Glutamatergic neuron (in vitro differentiated cells): ENCODE measurements around the gene CD4. TPM values are rescaled to one million over a fixed set of nuclear protein-coding genes. Genes with fewer than 3 reads are reported as not detected.
"Not testable (repeated sequence)": the region's sequence is repeated elsewhere in the genome, so short reads cannot be mapped to it uniquely, and the experiment has no call there.

Experiments used
- DNase-seq: peaks from one replicate; pipeline ENCODE4 v3.0.0; 2022
- H3K27ac Mint-ChIP-seq: one replicate; pipeline ENCODE4 v1.8.0; 2020; ENCODE audit warnings: mild to moderate bottlenecking, mixed read lengths, inconsistent platforms; ENCODE audit not compliant: unreplicated experiment
- H3K27me3 Mint-ChIP-seq: one replicate; pipeline ENCODE4 v1.8.0; 2020; ENCODE audit warnings: mild to moderate bottlenecking, moderate library complexity, mixed read lengths, inconsistent platforms; ENCODE audit not compliant: unreplicated experiment
- H3K36me3 Mint-ChIP-seq: one replicate; pipeline ENCODE4 v1.8.0; 2020; ENCODE audit warnings: mild to moderate bottlenecking, mixed read lengths, inconsistent platforms; ENCODE audit not compliant: unreplicated experiment
- H3K4me1 Mint-ChIP-seq: one replicate; pipeline ENCODE4 v1.8.0; 2020; ENCODE audit warnings: mild to moderate bottlenecking, low read depth, mixed read lengths, inconsistent platforms; ENCODE audit not compliant: unreplicated experiment
- H3K4me3 Mint-ChIP-seq: one replicate; pipeline ENCODE4 v1.8.0; 2020; ENCODE audit warnings: mild to moderate bottlenecking, mixed read lengths, inconsistent platforms; ENCODE audit not compliant: unreplicated experiment
- H3K9me3 Mint-ChIP-seq: one replicate; pipeline ENCODE4 v1.8.0; 2020; ENCODE audit warnings: mild to moderate bottlenecking, moderate library complexity, mixed read lengths, inconsistent platforms; ENCODE audit not compliant: unreplicated experiment
- CTCF ChIP-seq: fragments of 200-600 bp; sonication (generic); IDR thresholded peaks from one replicate; pipeline ENCODE4 v1.5.0; 2021; ENCODE audit not compliant: partially characterized antibody, unreplicated experiment
- total RNA-seq: library from RNA; stranded (reverse); fragmentation: NEBNext Ultra II Directional; extraction: Animal tissue kit (Norgen Biotek cat#: 25700); gene quantifications from one replicate; pipeline ENCODE4 v1.2.1, GENCODE V29; 2021; ENCODE audit not compliant: unreplicated experiment

CD4 gene
- total RNA-seq, 1 donor from 2014 or later = 0.17 TPM

GRCh38 chr12:6869049-6870021 lies 80.0 kb downstream of the CD4 start:
- Mint-ChIP-seq H3K27ac (peak overlapping the region; percentile 85), H3K4me3 (peak overlapping the region; percentile 91), H3K4me1 (peaks cover 24% of the 10 kb centered on the region), H3K9me3 (peaks cover 31% of the 10 kb centered on the region), H3K27me3 (peaks cover 17% of the 10 kb centered on the region), H3K36me3 (no peaks in the 10 kb centered on the region)
- peak; percentile 91 for TF ChIP-seq CTCF
- DNase-seq = peak; percentile 93

GRCh38 chr12:6870304-6870703 lies 81.0 kb downstream of the CD4 start:
- Mint-ChIP-seq H3K27ac (peak overlapping the region; percentile 74), H3K9me3 (peaks cover 28% of the 10 kb centered on the region), H3K4me1 (peaks cover 24% of the 10 kb centered on the region), H3K27me3 (peaks cover 17% of the 10 kb centered on the region), H3K4me3 (peak overlapping the region; percentile 91)
- DNase-seq, H3K36me3 Mint-ChIP-seq: not testable (repeated sequence)

Other genes starting within 250 kb of the CD4 start
- 50.3 TPM for gene IFFO1, start 233.5 kb upstream of the CD4 start, total RNA-seq
- gene NOP2, start 221.2 kb upstream of the CD4 start, total RNA-seq = 53.5 TPM
- 957 TPM for gene CHD4, start 182.1 kb upstream of the CD4 start, total RNA-seq
- gene LPAR5, start 153.6 kb upstream of the CD4 start, total RNA-seq = not detected
- gene ACRBP, start 142.1 kb upstream of the CD4 start, total RNA-seq = 2.5 TPM
- gene ING4, start 126.4 kb upstream of the CD4 start, total RNA-seq = 76.9 TPM
- 83.2 TPM for gene ZNF384, start 100.2 kb upstream of the CD4 start, total RNA-seq
- 48.8 TPM for gene PIANP, start 88.7 kb upstream of the CD4 start, total RNA-seq
- gene COPS7A, start 65.5 kb upstream of the CD4 start, total RNA-seq = 25.9 TPM
- 228 TPM for gene MLF2, start 36.4 kb upstream of the CD4 start, total RNA-seq
- gene PTMS, start 23.2 kb upstream of the CD4 start, total RNA-seq = 966 TPM
- gene LAG3, start 17.0 kb upstream of the CD4 start, total RNA-seq = 7.3 TPM
- gene GPR162, start 32.3 kb downstream of the CD4 start, total RNA-seq = 145 TPM
- 58.4 TPM for gene P3H3, start 38.9 kb downstream of the CD4 start, total RNA-seq
- gene GNB3, start 51.4 kb downstream of the CD4 start, total RNA-seq = 45.7 TPM
- 5.2 TPM for gene CDCA3, start 61.8 kb downstream of the CD4 start, total RNA-seq
- 141 TPM for gene USP5, start 62.6 kb downstream of the CD4 start, total RNA-seq
- 663 TPM for gene TPI1, start 78.0 kb downstream of the CD4 start, total RNA-seq
- gene SPSB2, start 83.8 kb downstream of the CD4 start, total RNA-seq = 4.3 TPM
- gene LRRC23, start 115.3 kb downstream of the CD4 start, total RNA-seq = 2.6 TPM
- gene ENO2, start 125.1 kb downstream of the CD4 start, total RNA-seq = 182 TPM
- 94.6 TPM for gene ATN1, start 138.4 kb downstream of the CD4 start, total RNA-seq
- not detected for gene RNU7-1, start 154.3 kb downstream of the CD4 start, total RNA-seq
- 184 TPM for gene C12orf57, start 154.5 kb downstream of the CD4 start, total RNA-seq
- 3.8 TPM for gene PTPN6, start 161.8 kb downstream of the CD4 start, total RNA-seq
- gene PHB2, start 181.1 kb downstream of the CD4 start, total RNA-seq = 200 TPM
- gene EMG1, start 181.4 kb downstream of the CD4 start, total RNA-seq = 24.2 TPM
- gene LPCAT3, start 228.9 kb downstream of the CD4 start, total RNA-seq = 53.3 TPM